ENCODE measurements around the gene DMD. TPM values are rescaled to one million over a fixed set of nuclear protein-coding genes. Genes with fewer than 3 reads are reported as not detected.

The DMD gene
- total RNA-seq, 1 donor from 2014 or later: 22.9 TPM

DNA sequence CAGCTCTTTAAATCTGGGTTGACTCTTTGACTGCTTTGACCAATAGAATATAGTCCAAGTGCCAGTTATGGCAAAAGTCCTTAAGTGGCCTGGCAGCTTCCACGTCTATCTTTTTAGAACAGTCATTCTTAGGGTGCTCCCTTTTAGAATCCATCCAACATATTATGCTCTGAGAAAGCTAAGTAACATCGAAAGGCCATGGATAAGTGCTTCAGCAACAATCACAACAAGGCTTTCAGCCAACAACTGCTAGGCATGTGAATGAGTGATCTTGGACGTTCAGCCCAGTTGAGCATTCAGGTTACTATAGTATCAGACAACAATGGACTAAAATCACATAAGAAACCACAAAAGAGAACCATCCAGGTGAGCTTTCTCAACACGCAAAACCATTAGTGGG, 818.7 kb downstream of the DMD start:
- DNase-seq: no peak
- intact Hi-C loops (cut with micrococcal nuclease): no loop called here
- ATAC-seq (ENCODE audit: low read depth): no peak
- no peaks in the 10 kb centered on the region for H3K9me3 Mint-ChIP-seq
- no peak overlapping the region for H3K27ac Mint-ChIP-seq
- H3K27me3 Mint-ChIP-seq: no peaks in the 10 kb centered on the region
- no peaks in the 10 kb centered on the region for H3K36me3 Mint-ChIP-seq (ENCODE audit: low read depth)
- ChIA-PET POLR2A (no interaction called here), CTCF (no interaction called here)
- no peaks in the 10 kb centered on the region for H3K4me1 Mint-ChIP-seq
- TF ChIP-seq, protein P1, sequence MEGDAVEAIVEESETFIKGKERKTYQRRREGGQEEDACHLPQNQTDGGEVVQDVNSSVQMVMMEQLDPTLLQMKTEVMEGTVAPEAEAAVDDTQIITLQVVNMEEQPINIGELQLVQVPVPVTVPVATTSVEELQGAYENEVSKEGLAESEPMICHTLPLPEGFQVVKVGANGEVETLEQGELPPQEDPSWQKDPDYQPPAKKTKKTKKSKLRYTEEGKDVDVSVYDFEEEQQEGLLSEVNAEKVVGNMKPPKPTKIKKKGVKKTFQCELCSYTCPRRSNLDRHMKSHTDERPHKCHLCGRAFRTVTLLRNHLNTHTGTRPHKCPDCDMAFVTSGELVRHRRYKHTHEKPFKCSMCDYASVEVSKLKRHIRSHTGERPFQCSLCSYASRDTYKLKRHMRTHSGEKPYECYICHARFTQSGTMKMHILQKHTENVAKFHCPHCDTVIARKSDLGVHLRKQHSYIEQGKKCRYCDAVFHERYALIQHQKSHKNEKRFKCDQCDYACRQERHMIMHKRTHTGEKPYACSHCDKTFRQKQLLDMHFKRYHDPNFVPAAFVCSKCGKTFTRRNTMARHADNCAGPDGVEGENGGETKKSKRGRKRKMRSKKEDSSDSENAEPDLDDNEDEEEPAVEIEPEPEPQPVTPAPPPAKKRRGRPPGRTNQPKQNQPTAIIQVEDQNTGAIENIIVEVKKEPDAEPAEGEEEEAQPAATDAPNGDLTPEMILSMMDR (IDR thresholded peaks at IDR 0.05): no peak
- H3K4me3 Mint-ChIP-seq: no peak overlapping the region

DNA sequence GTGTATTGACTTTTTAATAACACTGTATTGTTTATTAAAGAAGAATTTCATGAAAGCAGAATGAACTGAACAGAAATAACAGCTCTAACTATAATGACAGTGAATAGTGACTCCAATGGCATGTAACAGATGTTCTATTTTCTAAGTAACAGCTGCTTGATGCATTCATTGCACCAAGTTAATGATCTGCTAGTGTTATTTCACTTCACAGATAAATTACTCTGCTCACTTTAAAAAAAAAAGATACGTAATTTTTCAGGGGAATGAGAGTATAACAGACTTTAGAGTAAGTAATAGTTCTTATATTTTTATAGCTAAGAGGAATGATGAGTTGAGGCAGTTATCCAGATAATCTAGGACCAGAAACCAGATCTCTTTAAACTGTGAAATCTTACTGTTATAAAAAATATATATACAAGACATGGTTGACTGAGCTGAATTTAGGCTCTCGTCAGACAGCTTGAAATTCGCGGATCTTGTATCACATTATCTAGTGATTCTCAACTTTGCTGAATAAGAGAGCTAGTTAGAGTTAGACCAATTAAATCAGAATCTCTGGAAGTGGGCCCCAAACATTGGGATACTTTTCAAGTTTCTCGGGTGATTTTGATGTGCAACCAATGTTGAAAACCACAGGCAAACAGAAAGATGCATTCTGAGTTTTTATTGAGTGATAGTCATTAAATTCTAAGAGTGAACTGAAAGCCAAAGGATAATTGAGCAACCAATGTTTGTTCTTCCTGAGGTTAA, 840.7 kb downstream of the DMD start:
- Mint-ChIP-seq H3K4me3 (no peak overlapping the region), H3K4me1 (no peaks in the 10 kb centered on the region), H3K36me3 (ENCODE audit: low read depth) (no peaks in the 10 kb centered on the region), H3K9me3 (no peaks in the 10 kb centered on the region), H3K27ac (no peak overlapping the region), H3K27me3 (no peaks in the 10 kb centered on the region)
- POLR2A ChIA-PET: no interaction called here
- CTCF ChIA-PET: no interaction called here
- TF ChIP-seq, protein P1 (IDR thresholded peaks at IDR 0.05): no peak
- intact Hi-C loops (cut with micrococcal nuclease): no loop called here
- DNase-seq: no peak
- ATAC-seq (ENCODE audit: low read depth): no peak

DNA sequence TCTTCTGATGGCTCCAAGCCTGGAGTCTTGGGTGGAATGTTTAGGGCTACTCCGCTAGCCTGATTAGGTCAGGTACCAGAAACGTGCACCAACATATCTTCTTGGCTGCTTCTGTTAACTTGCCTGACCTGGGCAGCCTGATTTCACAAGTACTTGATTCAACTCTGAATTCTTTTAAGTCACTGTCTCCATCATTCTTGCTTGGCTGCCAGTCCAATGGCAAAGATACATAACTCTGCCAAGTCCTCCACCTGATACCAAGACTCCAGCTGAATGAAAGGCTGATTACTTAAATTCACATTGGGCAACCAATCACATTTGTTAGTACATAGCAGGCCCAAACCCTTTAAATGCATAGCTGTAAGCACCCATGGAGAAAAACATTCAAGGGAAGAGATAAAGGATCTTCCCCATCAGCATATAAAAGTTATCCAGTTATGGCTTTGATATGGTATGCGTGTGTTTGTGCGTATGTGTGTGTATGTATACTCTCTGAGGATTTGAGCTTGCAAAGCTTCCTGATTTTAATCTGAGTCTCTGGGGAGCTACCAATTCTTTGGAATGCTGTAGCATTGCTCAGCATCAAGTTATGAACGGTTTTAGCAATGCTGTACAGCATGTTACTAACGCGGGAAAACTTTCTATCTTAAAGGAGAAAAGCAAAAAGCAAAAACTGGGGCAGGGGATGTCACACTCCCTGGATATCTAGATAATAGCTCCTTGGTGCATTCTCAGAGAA, 917.2 kb downstream of the DMD start:
- Mint-ChIP-seq H3K27ac (no peak overlapping the region), H3K36me3 (ENCODE audit: low read depth) (no peaks in the 10 kb centered on the region), H3K9me3 (no peaks in the 10 kb centered on the region), H3K4me1 (no peaks in the 10 kb centered on the region), H3K27me3 (no peaks in the 10 kb centered on the region), H3K4me3 (no peak overlapping the region)
- DNase-seq: no peak
- intact Hi-C loops (cut with micrococcal nuclease): no loop called here
- CTCF ChIA-PET: no interaction called here
- no peak for ATAC-seq (ENCODE audit: low read depth)
- TF ChIP-seq, protein P1 (IDR thresholded peaks at IDR 0.05): no peak
- POLR2A ChIA-PET: no interaction called here

DNA sequence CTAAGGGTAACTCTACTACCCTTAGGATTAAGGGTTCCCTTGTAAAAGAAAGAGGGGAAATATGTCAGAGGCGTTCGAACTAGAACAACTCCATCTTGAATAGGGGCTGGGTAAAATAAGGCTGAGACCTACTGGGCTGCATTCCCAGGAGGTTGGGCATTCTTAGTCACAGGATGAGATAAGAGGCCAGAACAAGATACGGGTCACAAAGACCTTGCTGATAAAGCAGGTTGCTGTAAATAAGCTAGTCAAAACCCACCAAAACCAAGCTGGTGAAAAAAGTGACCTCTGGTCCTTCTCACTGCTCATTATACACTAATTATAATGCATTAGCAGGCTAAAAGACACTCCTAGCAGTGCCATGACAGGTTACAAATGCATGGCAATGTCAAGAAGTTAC, 922.0 kb downstream of the DMD start:
- no peak for ATAC-seq (ENCODE audit: low read depth)
- intact Hi-C loops (cut with micrococcal nuclease): no loop called here
- Mint-ChIP-seq H3K9me3 (no peaks in the 10 kb centered on the region), H3K27me3 (no peaks in the 10 kb centered on the region), H3K27ac (no peak overlapping the region), H3K4me1 (no peaks in the 10 kb centered on the region), H3K36me3 (ENCODE audit: low read depth) (no peaks in the 10 kb centered on the region), H3K4me3 (no peak overlapping the region)
- ChIA-PET POLR2A (no interaction called here), CTCF (no interaction called here)
- TF ChIP-seq, protein P1 (IDR thresholded peaks at IDR 0.05): no peak
- no peak for DNase-seq

DNA sequence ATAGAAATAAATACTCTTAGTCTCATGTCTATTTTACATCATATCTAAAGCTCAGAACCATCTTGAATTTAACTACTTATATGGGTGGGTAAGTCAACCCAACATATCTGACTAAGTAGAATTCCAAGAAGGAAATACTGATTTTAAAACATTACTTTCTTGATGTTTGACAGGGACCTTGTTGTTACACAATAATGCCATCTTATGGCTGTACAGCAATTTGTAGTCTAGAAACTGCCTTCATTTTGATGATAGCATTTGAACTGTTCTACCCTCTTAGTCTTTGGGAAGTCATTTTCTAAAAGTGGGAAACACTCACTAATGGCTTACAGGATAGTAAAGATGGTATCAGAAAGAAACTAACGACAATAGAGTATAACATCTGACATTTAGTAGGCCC, 929.5 kb downstream of the DMD start:
- Mint-ChIP-seq H3K27ac (no peak overlapping the region), H3K4me1 (no peaks in the 10 kb centered on the region), H3K4me3 (no peak overlapping the region), H3K27me3 (no peaks in the 10 kb centered on the region), H3K9me3 (no peaks in the 10 kb centered on the region), H3K36me3 (ENCODE audit: low read depth) (no peaks in the 10 kb centered on the region)
- no peak for ATAC-seq (ENCODE audit: low read depth)
- TF ChIP-seq, protein P1 (IDR thresholded peaks at IDR 0.05): no peak
- CTCF ChIA-PET: no interaction called here
- POLR2A ChIA-PET: no interaction called here
- DNase-seq: no peak
- intact Hi-C loops (cut with micrococcal nuclease): no loop called here
